Vein endothelial cell (primary cell): ENCODE results near the gene SLC13A1. TPM values are rescaled to one million over a fixed set of nuclear protein-coding genes. Genes with fewer than 3 reads are reported as not detected.

Experiments
- total RNA-seq: library from RNA; depleted of rRNA; stranded (reverse); fragments of >200 nt; gene quantifications from 2 replicates; pipeline ENCODE4 v1.2.3, GENCODE V29; 2012

Gene SLC13A1
- not detected in 2 replicates for total RNA-seq

GRCh38 chr7:123199883-123200282, at the start of gene SLC13A1:
TSS of gene SLC13A1 (minus strand) at chr7:123199969. CDS start at chr7:123199946, 23 bp downstream.

Other genes starting within 250 kb of the SLC13A1 start
- not detected in 2 replicates for gene TAS2R16, start 204.3 kb downstream of the SLC13A1 start, total RNA-seq